Left colon (tissue), 2 donors: ENCODE data around the gene TRPV4. TPM values are rescaled to one million over a fixed set of nuclear protein-coding genes. Genes with fewer than 3 reads are reported as not detected.

Experiments
- ATAC-seq: fragments of 200-7000 bp; cut with Tn5 transposase; one replicate; pipeline ENCODE4 v1.9.1; 2020; ENCODE audit warnings: mild to moderate bottlenecking, moderate library complexity
- DNase-seq, 2 donors: peaks; one replicate each; pipeline ENCODE4 v3.0.0-alpha.2; 2020
- intact Hi-C, 2 donors: fragments of 100-400 bp; cut with DNase I in 1 of 2; cut with micrococcal nuclease in 1 of 2; formaldehyde crosslinking; loops; one replicate each; pipeline versions ENCODE4 v1.11.2 to v1.14.0; 2022; cut with DNase I, micrococcal nuclease
- microRNA-seq, 2 donors: library from miRNA; unstranded; fragments of <30 nt; microRNA quantifications; one replicate each; pipeline versions ENCODE4 v1.1.0 to v1.2.0, GENCODE V29; 2020
- total RNA-seq, 2 donors: library from RNA; stranded (reverse); fragmentation: NEBNext Ultra II Directional; extraction: Animal tissue kit (Norgen Biotek cat#: 25700); gene quantifications; one replicate each; pipeline ENCODE4 v1.2.1, GENCODE V29; 2021
- donor health status: DM: no; HTN: no; CAD: no.
- donor health status: DM: yes; HTN: yes; CAD: no.

Gene TRPV4
- total RNA-seq, 2 donors from 2014 or later, result 0.09 to 0.36 TPM

- no peak for ATAC-seq
- intact Hi-C loops, result no loop called here
- peak in 1 of 2 donors; percentile 15 for DNase-seq
Measured at GRCh38 chr12:109738878-109739665, 94.1 kb downstream of the TRPV4 start.

DNA sequence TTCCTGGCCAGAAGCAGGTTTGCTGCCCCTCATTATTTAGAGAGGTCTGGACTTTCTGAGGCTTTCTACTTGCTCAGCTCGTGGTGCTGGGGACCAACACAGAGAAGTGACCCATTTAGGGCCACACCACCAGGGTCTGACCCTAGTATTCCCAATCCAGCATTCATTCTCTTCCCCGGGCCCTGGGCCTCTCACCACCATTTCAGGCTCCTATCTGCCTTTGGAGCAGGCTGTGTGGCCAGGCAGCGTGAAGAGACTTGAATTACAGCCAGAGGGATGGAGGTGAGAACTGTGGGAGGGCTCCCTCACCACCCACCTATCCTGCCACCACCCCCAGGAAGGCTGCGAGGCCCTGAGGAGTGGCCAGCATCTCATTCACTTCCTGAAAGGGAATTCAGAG is 95.0 kb downstream of the TRPV4 start:
- DNase-seq (peak; percentile 0 to 6), ATAC-seq (no peak)
- intact Hi-C loops, result no loop called here

DNA sequence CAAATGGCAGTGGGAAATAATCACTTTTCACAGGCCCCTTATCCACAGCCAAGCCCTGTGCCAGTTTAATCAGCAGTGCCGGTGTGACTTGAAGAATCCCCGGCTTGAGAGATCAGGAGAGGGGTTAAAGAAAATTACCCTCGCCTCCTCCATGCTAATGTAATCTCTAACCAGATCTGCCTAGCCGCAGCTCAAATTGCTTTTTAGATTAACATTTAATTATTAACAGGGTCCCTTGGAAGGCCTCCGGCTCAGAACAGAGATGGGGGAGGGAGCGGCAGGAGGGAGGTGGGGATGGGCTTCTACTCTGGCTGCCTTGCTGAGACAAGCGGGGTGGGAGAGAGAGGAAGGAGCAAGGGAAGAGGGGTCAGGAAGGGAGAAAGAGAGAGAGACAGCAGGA is 95.6 kb downstream of the TRPV4 start:
- ATAC-seq, result peak; percentile 29

DNA sequence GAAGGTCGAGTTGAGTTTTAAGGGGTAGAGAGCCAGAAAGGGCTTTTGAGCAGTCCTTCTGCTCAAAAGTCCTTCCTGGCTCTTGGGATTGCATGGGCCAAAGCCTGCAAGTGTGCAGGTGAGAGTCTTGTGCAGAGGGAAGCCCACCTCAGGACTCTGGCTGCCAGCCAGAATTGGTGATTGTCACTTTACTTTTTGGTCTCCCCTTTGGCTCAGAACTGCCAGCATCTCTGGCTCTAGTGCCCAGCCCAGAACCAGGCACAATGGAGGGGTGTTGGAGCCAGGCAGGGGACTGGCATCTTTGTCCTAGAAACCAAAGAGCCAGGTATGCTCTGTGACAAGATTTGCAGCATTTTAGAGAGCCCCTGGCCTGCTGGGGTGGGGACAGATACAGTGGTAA is 96.1 kb downstream of the TRPV4 start:
- DNase-seq (peak in 1 of 2 donors; percentile 1), ATAC-seq (no peak)
- intact Hi-C loops, result no loop called here

More for the DNA sequence above, 95.6 kb downstream of the TRPV4 start:
- peak in 1 of 2 donors; percentile 16 for DNase-seq
- intact Hi-C loops, result no loop called here

DNA sequence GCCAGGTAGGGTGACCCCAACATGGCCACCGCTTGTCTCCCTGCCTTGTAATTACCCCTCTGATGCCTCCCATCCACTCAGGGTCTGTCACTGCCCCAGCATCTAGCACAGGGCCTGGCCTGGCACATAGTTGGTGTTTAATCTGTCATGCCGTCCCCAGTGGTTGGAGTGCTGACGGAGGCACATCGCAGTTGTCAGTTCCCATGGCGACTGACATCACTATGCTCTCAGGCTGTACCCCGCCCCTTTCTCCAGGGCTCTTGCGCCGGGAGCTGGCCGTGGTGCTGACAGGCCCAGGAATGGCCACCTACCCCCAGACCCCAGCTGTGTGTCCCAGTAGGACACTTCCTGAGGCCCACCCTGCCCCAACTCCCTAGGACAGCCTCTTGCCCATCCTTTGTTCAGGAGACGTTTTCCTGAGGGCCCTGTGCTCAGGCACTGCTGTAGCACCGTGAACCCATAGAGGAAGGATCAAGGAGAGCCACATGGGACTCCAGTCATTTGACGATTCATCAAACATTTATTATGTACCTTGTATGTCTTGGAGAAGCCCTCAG is 96.6 kb downstream of the TRPV4 start:
- peak; percentile 61 for ATAC-seq
- intact Hi-C loops, result no loop called here
- peak; percentile 20 to 23 for DNase-seq

- DNase-seq (peak; percentile 2 to 18), ATAC-seq (no peak)
- intact Hi-C loops, result no loop called here
Measured at GRCh38 chr12:109735825-109736551, 97.2 kb downstream of the TRPV4 start.

DNA sequence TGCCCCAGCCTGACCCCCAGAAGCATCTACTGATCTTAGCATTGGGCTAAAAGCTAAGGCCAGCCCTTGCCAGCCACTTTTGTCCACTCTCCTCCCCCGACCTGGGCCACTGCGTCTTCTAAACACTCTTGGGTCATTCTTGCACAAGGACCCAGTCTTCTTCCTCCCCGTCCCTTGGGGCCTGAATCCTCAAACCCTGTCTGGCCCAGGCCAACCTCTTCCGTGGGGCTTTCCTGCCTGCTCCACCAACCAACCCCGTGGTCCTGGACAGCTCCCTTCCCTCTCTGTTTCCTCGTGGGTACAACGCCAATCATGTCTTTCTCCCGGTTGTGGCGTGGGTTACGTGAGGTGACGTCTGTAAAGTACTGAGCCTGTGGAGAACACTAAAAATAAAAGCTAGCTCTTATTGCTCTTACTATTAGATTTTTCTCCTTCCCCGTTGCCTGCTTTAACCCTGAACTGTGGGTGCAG is 98.1 kb downstream of the TRPV4 start:
- DNase-seq, result peak in 1 of 2 donors; percentile 1
- ATAC-seq, result no peak
- intact Hi-C loops, result no loop called here

GRCh38 chr12:109734219-109735000 is 98.8 kb downstream of the TRPV4 start:
- no peak for ATAC-seq
- intact Hi-C loops, result no loop called here
- DNase-seq, result peak; percentile 4 to 24

Small RNA genes lying within 50 kb of the gene (microRNA-seq; reads per million reads assigned to microRNA genes)
- gene MIR4497, result 0 reads per million in 2 donors

Other genes with a start within 250 kb of the TRPV4 start
- 1 to 10 TPM; 3.0 to 4.7 TPM for gene FAM222A, start 119.6 kb downstream of the TRPV4 start, total RNA-seq
- gene GLTP, start 47.1 kb upstream of the TRPV4 start, total RNA-seq, result 100 to 1,000 TPM in 1 of 2 donors, 10 to 100 TPM in 1; 95.0 to 128 TPM
- 10 to 100 TPM; 15.0 to 17.2 TPM for gene TCHP, start 66.9 kb upstream of the TRPV4 start, total RNA-seq
- gene GIT2, start 163.0 kb upstream of the TRPV4 start, total RNA-seq, result 10 to 100 TPM; 29.0 to 31.4 TPM
- gene ANKRD13A, start 166.0 kb upstream of the TRPV4 start, total RNA-seq, result 10 to 100 TPM; 65.3 to 68.3 TPM
- 1 to 10 TPM; 5.5 to 7.8 TPM for gene C12orf76, start 215.1 kb upstream of the TRPV4 start, total RNA-seq